Natural killer cell (primary cell): Measurements from ENCODE around the gene DLK2. TPM values are rescaled to one million over a fixed set of nuclear protein-coding genes. Genes with fewer than 3 reads are reported as not detected.

ENCODE experiments used
- ATAC-seq, 3 donors: fragments of 150-1000 bp in 2 of 3; fragments of 200-7000 bp in 1 of 3; cut with Tn5 transposase; 1 replicate in 1 of 3; 2 replicates in 2 of 3; pipeline ENCODE4 v1.10.0; 2021; ENCODE audit warnings: mild to moderate bottlenecking in 2 of 3, moderate library complexity in 2 of 3
- DNase-seq, 2 donors: peaks; one replicate each; pipeline versions ENCODE4 v3.0.0 to v3.0.0-alpha.2; 2013 to 2021; ENCODE audit warnings: mixed read lengths in 1 of 2
- H3K27ac ChIP-seq: one replicate; pipeline ENCODE4 v1.5.1; 2013; ENCODE audit warnings: mild to moderate bottlenecking, low read length
- H3K27me3 ChIP-seq: one replicate; pipeline ENCODE4 v1.6.1; 2013; ENCODE audit warnings: low read length; ENCODE audit not compliant: control insufficient read depth, insufficient read depth
- H3K36me3 ChIP-seq: one replicate; pipeline ENCODE4 v1.6.1; 2013; ENCODE audit warnings: low read length; ENCODE audit not compliant: control insufficient read depth, insufficient read depth
- H3K4me1 ChIP-seq: one replicate; pipeline ENCODE4 v1.6.1; 2013; ENCODE audit warnings: low read length; ENCODE audit not compliant: control insufficient read depth, insufficient read depth
- H3K4me3 ChIP-seq: one replicate; pipeline ENCODE4 v1.5.1; 2013; ENCODE audit warnings: low read length
- H3K9me3 ChIP-seq: one replicate; pipeline ENCODE4 v1.6.1; 2013; ENCODE audit warnings: low read length; ENCODE audit not compliant: control insufficient read depth, insufficient read depth
- H3K27ac Mint-ChIP-seq, 2 donors: one replicate each; pipeline ENCODE4 v1.8.0; 2022; ENCODE audit warnings: mild to moderate bottlenecking in 2 of 2, mixed read lengths in 2 of 2, moderate library complexity in 1 of 2
- H3K27me3 Mint-ChIP-seq, 2 donors: one replicate each; pipeline ENCODE4 v1.8.0; 2022; ENCODE audit warnings: low read depth in 2 of 2, mixed read lengths in 2 of 2
- H3K36me3 Mint-ChIP-seq: one replicate; pipeline ENCODE4 v1.8.0; 2022; ENCODE audit warnings: mixed read lengths
- H3K4me1 Mint-ChIP-seq, 2 donors: one replicate each; pipeline ENCODE4 v1.8.0; 2022; ENCODE audit warnings: mixed read lengths in 2 of 2
- H3K4me3 Mint-ChIP-seq: one replicate; pipeline ENCODE4 v1.8.0; 2022; ENCODE audit warnings: mild to moderate bottlenecking, moderate library complexity, mixed read lengths
- H3K9me3 Mint-ChIP-seq, 2 donors: one replicate each; pipeline ENCODE4 v1.8.0; 2022; ENCODE audit warnings: mixed read lengths in 2 of 2
- CTCF ChIP-seq: fragments of 200-600 bp; IDR thresholded peaks from one replicate; pipeline ENCODE4 v1.8.0; 2022; ENCODE audit warnings: antibody characterized with exemption
- WGBS: methylation state at CpG from one replicate; pipeline ENCODE4 v1.1.7; 2013; ENCODE audit warnings: missing lambda C conversion rate; ENCODE audit not compliant: insufficient coverage; 5-methylcytosine and 5-hydroxymethylcytosine counted together
- intact Hi-C: fragments of 100-400 bp; cut with micrococcal nuclease; formaldehyde crosslinking; loops from one replicate; pipeline ENCODE4 v1.14.2; 2022
- total RNA-seq, 4 donors: library from RNA; stranded (reverse); fragments of 120-200 nt in 1 of 4; gene quantifications; one replicate each; pipeline versions ENCODE4 v1.2.3 to v1.2.4, GENCODE V29; 2013 to 2022

Gene DLK2
- total RNA-seq, 3 donors from 2014 or later (not counting 1 experiment from before 2014, with no cell fraction given) = not detected

GRCh38 chr6:43492673-43493072 is 37.3 kb upstream of the DLK2 start:
- intact Hi-C loops = no loop called here
- no peaks in the 10 kb centered on the region for H3K9me3 Mint-ChIP-seq
- Histone ChIP-seq H3K27me3 (no peaks in the 10 kb centered on the region), H3K4me3 (no peak overlapping the region), H3K27ac (no peak overlapping the region), H3K9me3 (no peaks in the 10 kb centered on the region), H3K36me3 (no peaks in the 10 kb centered on the region), H3K4me1 (peaks cover 19% of the 10 kb centered on the region)
- H3K27ac Mint-ChIP-seq = peak overlapping the region; percentile 1 to 28
- whole genome bisulfite sequencing = 94% methylated on average over 3 of the region's 3 CpGs
- no peak for ATAC-seq
- peaks cover 20 to 29% of the 10 kb centered on the region in 2 donors for H3K4me1 Mint-ChIP-seq
- TF ChIP-seq CTCF = no peak
- H3K27me3 Mint-ChIP-seq = no peaks in the 10 kb centered on the region
- no peak for DNase-seq
- H3K36me3 Mint-ChIP-seq = no peaks in the 10 kb centered on the region
- H3K4me3 Mint-ChIP-seq = no peak overlapping the region

- no peak for ATAC-seq
- no peaks in the 10 kb centered on the region for H3K9me3 ChIP-seq
- H3K27ac ChIP-seq = no peak overlapping the region
- no peaks in the 10 kb centered on the region for H3K9me3 Mint-ChIP-seq
- no peak overlapping the region for H3K4me3 ChIP-seq
- H3K4me1 ChIP-seq = peaks cover 19% of the 10 kb centered on the region
- intact Hi-C loops = no loop called here
- DNase-seq = no peak
- no peaks in the 10 kb centered on the region for H3K36me3 ChIP-seq
- H3K27ac Mint-ChIP-seq = peak overlapping the region in 1 of 2 donors; percentile 28
- no peaks in the 10 kb centered on the region for H3K27me3 ChIP-seq
- H3K4me1 Mint-ChIP-seq = peaks cover 20 to 29% of the 10 kb centered on the region in 2 donors
- H3K4me3 Mint-ChIP-seq = no peak overlapping the region
- WGBS = 98% methylated on average over 10 of the region's 10 CpGs
- no peak for TF ChIP-seq CTCF
- H3K27me3 Mint-ChIP-seq = no peaks in the 10 kb centered on the region
- no peaks in the 10 kb centered on the region for H3K36me3 Mint-ChIP-seq
These were observed 36.7 kb upstream of the DLK2 start for GRCh38 chr6:43491750-43492661.

GRCh38 chr6:43490523-43490939 is 35.2 kb upstream of the DLK2 start:
- no peaks in the 10 kb centered on the region for H3K9me3 ChIP-seq
- Mint-ChIP-seq H3K4me3 (no peak overlapping the region), H3K36me3 (no peaks in the 10 kb centered on the region), H3K4me1 (peaks cover 15 to 24% of the 10 kb centered on the region in 2 donors), H3K9me3 (no peaks in the 10 kb centered on the region), H3K27ac (no peak overlapping the region), H3K27me3 (no peaks in the 10 kb centered on the region)
- no peak overlapping the region for H3K4me3 ChIP-seq
- no peak for ATAC-seq
- DNase-seq = no peak
- no peaks in the 10 kb centered on the region for H3K27me3 ChIP-seq
- intact Hi-C loops = no loop called here
- 98% methylated on average over 6 of the region's 6 CpGs for WGBS
- H3K36me3 ChIP-seq = no peaks in the 10 kb centered on the region
- no peak for TF ChIP-seq CTCF
- no peak overlapping the region for H3K27ac ChIP-seq
- H3K4me1 ChIP-seq = peaks cover 14% of the 10 kb centered on the region
